Measurements from ENCODE around the gene CARMIL1.

CARMIL1 gene

GRCh38 chr6:25424303-25424702 is 145.1 kb downstream of the CARMIL1 start:
- TF ChIP-seq CTCF (IDR thresholded peaks at IDR 0.05; ENCODE audit: low read depth, low read length), result no peak
- DNase-seq (ENCODE audit: low read depth, low spot score), result no peak
- in situ Hi-C loops (cut with HindIII; ENCODE audit: low sequenced_read_pairs), result no loop called here
- H3K4me3 ChIP-seq (ENCODE audit: low read depth, low read length), result no peak overlapping the region

- in situ Hi-C loops (cut with HindIII; ENCODE audit: low sequenced_read_pairs), result no loop called here
These were observed 148.4 kb downstream of the CARMIL1 start for GRCh38 chr6:25427549-25427948.

GRCh38 chr6:25428758-25429317 is 149.7 kb downstream of the CARMIL1 start:
- no peak overlapping the region for H3K4me3 ChIP-seq (ENCODE audit: low read depth, low read length)
- TF ChIP-seq CTCF (IDR thresholded peaks at IDR 0.05; ENCODE audit: low read depth, low read length), result no peak
- in situ Hi-C loops (cut with HindIII; ENCODE audit: low sequenced_read_pairs), result no loop called here
- DNase-seq (ENCODE audit: low read depth, low spot score), result no peak

More at GRCh38 chr6:25427549-25427948, 148.4 kb downstream of the CARMIL1 start:
- H3K4me3 ChIP-seq (ENCODE audit: low read depth, low read length), result no peak overlapping the region
- TF ChIP-seq CTCF (IDR thresholded peaks at IDR 0.05; ENCODE audit: low read depth, low read length), result no peak
- no peak for DNase-seq (ENCODE audit: low read depth, low spot score)

- in situ Hi-C loops (cut with HindIII; ENCODE audit: low sequenced_read_pairs), result no loop called here
- no peak for TF ChIP-seq CTCF (IDR thresholded peaks at IDR 0.05; ENCODE audit: low read depth, low read length)
- DNase-seq (ENCODE audit: low read depth, low spot score), result no peak
These were observed 152.3 kb downstream of the CARMIL1 start for GRCh38 chr6:25431306-25431974.

GRCh38 chr6:25431975-25432307 is 152.8 kb downstream of the CARMIL1 start:
- H3K4me3 ChIP-seq (ENCODE audit: low read depth, low read length), result no peak overlapping the region
- DNase-seq (ENCODE audit: low read depth, low spot score), result no peak
- in situ Hi-C loops (cut with HindIII; ENCODE audit: low sequenced_read_pairs), result no loop called here
- no peak for TF ChIP-seq CTCF (IDR thresholded peaks at IDR 0.05; ENCODE audit: low read depth, low read length)

More at GRCh38 chr6:25431306-25431974, 152.3 kb downstream of the CARMIL1 start:
- H3K4me3 ChIP-seq (ENCODE audit: low read depth, low read length), result no peak overlapping the region

GRCh38 chr6:25434921-25435320 is 155.7 kb downstream of the CARMIL1 start:
- in situ Hi-C loops (cut with HindIII; ENCODE audit: low sequenced_read_pairs), result no loop called here
- DNase-seq (ENCODE audit: low read depth, low spot score), result no peak
- no peak for TF ChIP-seq CTCF (IDR thresholded peaks at IDR 0.05; ENCODE audit: low read depth, low read length)
- H3K4me3 ChIP-seq (ENCODE audit: low read depth, low read length), result no peak overlapping the region

All from astrocyte of the spinal cord (primary cell).